ENCODE measurements around the gene LAMP5.

The LAMP5 gene

DNA sequence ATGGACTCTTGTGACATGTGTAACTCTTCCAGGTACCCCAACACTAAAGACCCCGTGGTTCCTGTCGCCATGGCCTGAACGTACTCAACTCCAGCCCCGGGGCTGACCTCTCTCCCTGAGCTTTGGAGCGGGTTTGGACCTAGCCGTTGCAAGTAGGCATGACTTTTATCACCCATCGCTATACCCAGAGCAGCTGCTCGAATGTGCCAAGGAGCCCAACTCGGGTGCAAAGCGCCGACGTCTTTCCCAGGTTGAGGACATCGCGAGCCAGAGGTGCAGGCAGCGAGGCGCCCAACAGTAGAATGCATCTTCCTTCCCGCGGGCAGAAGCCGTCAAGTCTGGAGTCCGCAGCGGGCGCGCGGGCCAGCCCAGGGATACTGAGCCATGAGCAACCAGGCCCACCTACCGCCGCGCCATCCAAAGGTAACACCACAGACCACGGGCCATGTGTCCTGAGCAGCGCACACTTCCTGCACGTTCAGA is 5.7 kb upstream of the LAMP5 start:
- H3K4me3 Mint-ChIP-seq: no peak overlapping the region
- DNase-seq: no peak
- H3K36me3 Mint-ChIP-seq (ENCODE audit: low read depth): no peaks in the 10 kb centered on the region
- no peaks in the 10 kb centered on the region for H3K4me1 Mint-ChIP-seq (ENCODE audit: low read depth)
- no peaks in the 10 kb centered on the region for H3K9me3 Mint-ChIP-seq
- no peak overlapping the region for H3K27ac Mint-ChIP-seq
- peaks cover 62% of the 10 kb centered on the region for H3K27me3 Mint-ChIP-seq

DNA sequence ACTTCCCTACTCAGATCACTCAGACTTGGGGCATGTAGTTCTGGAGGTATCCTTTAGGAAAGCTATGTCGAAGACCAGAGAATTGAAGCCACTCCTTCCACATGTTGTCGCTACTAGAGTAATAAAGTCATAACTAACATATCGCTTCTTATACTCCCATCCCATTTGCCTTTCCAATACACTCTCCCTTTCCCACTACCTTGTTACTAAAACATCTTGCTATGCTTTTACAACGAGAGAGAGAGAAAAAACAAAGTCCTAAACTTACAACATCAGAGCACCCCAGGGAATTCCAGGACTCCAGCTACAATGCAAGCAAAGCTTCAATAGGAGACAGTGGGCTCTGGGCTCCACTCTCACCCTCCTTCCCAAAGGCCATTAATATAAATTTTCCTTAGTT is 5.1 kb upstream of the LAMP5 start:
- Mint-ChIP-seq H3K36me3 (ENCODE audit: low read depth) (no peaks in the 10 kb centered on the region), H3K27me3 (peaks cover 67% of the 10 kb centered on the region), H3K9me3 (no peaks in the 10 kb centered on the region), H3K4me3 (no peak overlapping the region), H3K4me1 (ENCODE audit: low read depth) (no peaks in the 10 kb centered on the region), H3K27ac (no peak overlapping the region)
- no peak for DNase-seq

DNA sequence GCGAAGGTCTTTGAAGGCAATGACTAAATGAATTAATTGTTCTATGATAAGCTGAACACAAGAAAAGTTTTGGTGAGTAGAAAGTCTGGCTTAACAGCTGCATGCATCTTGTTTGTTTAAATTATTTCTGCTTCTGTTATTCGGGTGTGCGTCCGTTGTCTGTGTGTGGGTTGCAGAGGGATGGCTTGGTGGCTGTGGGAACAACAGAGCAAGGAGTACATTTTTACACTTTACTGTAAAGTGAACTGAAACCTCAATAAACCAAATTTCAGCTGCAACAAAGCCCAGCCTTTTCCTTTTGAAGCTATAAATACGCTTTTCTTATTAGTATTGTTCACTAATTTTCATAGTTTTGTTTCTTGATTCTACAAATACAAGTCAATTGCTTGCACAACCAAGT is 3.5 kb upstream of the LAMP5 start:
- Mint-ChIP-seq H3K36me3 (ENCODE audit: low read depth) (no peaks in the 10 kb centered on the region), H3K4me1 (ENCODE audit: low read depth) (no peaks in the 10 kb centered on the region), H3K9me3 (no peaks in the 10 kb centered on the region), H3K4me3 (no peak overlapping the region), H3K27ac (no peak overlapping the region), H3K27me3 (peaks cover 80% of the 10 kb centered on the region)
- DNase-seq: no peak

DNA sequence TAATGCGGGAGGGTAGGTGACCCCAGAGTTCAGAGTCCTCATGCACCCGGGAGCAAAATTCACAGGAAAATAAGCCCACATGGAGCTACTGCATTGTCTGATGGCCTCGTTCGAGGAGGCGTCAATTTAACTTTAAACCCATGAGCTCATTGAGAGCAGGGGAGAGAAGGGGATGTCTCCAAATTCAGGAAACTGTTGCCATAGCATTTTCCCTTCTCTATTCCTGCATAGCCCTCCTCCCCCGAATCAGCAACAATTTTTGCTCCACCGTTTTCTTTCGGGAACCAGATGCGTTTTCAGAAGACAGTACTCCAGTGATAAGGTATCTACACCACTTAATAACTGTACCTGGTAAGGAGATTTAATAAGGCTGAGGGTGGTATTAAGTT is 324 bp upstream of the LAMP5 start:
- no peak overlapping the region for H3K27ac Mint-ChIP-seq
- no peaks in the 10 kb centered on the region for H3K36me3 Mint-ChIP-seq (ENCODE audit: low read depth)
- H3K9me3 Mint-ChIP-seq: no peaks in the 10 kb centered on the region

DNA sequence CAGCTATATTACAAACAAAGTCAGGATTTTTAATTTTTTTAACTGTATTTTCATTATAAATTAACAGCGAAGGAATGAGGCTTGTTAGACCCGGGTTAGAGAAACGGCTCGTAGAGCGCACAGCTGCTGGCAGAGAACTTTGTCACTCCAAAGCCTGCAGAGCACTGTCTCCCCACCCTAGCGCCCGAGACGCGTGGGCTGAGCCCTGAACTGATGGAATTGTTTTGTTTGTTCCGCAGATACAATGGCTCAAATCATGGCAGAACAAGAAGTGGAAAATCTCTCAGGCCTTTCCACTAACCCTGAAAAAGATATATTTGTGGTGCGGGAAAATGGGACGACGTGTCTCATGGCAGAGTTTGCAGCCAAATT is 810 bp downstream of the LAMP5 start:
- no peaks in the 10 kb centered on the region for H3K4me1 Mint-ChIP-seq (ENCODE audit: low read depth)
- no peak for DNase-seq
- H3K4me3 Mint-ChIP-seq: no peak overlapping the region
- H3K36me3 Mint-ChIP-seq (ENCODE audit: low read depth): no peaks in the 10 kb centered on the region
- H3K27me3 Mint-ChIP-seq: peaks cover 70% of the 10 kb centered on the region
- H3K27ac Mint-ChIP-seq: no peak overlapping the region
- no peaks in the 10 kb centered on the region for H3K9me3 Mint-ChIP-seq

More for the DNA sequence above, 324 bp upstream of the LAMP5 start:
- DNase-seq: no peak
- Mint-ChIP-seq H3K4me3 (no peak overlapping the region), H3K4me1 (ENCODE audit: low read depth) (no peaks in the 10 kb centered on the region), H3K27me3 (peaks cover 78% of the 10 kb centered on the region)

DNA sequence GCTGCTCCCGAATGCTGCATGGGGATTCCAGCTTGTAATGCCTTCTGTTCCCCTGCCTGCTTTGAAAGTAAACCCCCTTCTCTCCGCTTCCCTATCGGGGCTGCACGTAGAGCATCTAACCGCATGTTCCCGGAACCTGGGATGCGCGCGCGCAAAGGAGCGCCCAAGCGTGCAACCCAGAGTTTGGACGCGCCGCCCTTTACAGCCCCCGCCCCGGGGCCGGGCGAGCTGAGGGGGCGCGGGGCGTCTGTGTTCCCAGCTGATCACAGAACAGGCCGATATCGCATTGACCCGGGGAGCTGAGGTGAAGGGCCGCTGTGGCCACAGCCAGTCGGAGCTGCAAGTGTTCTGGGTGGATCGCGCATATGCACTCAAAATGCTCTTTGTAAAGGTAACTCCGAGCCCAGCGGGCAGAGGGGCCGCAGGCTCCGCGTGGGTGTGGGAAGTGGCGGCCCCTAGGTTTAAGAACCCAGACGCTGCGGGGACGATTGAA is 1.4 kb downstream of the LAMP5 start:
- H3K4me1 Mint-ChIP-seq (ENCODE audit: low read depth): no peaks in the 10 kb centered on the region
- H3K4me3 Mint-ChIP-seq: no peak overlapping the region
- H3K9me3 Mint-ChIP-seq: no peaks in the 10 kb centered on the region
- H3K27ac Mint-ChIP-seq: no peak overlapping the region
- H3K36me3 Mint-ChIP-seq (ENCODE audit: low read depth): no peaks in the 10 kb centered on the region
- no peak for DNase-seq
- peaks cover 72% of the 10 kb centered on the region for H3K27me3 Mint-ChIP-seq

DNA sequence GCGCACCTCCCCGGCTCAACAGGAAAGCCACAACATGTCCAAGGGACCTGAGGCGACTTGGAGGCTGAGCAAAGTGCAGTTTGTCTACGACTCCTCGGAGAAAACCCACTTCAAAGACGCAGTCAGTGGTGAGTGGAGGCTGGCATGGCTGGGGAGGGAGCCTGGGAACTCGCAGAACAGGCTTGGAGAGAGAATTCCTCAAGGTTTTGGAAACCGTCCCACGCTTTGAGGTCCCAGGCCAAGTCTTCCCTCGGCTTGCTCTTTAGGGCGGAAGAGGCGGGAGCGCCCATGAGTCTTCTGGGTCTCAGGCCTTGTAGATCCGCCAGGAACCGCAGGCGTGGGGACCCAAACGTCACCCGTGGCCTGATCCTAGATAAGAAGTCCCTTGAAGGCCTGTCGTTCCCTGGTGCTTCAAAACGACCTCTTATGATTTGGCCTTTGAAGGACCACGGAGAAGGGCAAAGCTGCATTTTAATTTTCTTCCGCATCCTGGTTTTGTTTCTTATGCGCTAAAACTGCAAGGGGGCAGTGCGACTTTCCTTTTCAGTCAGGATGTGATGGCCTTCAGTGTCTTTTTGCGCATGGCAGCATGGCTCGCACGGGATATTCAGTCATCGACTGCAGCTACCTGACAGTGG is 2.0 kb downstream of the LAMP5 start:
- no peaks in the 10 kb centered on the region for H3K9me3 Mint-ChIP-seq
- no peak for DNase-seq
- no peaks in the 10 kb centered on the region for H3K36me3 Mint-ChIP-seq (ENCODE audit: low read depth)
- no peak overlapping the region for H3K27ac Mint-ChIP-seq
- no peak overlapping the region for H3K4me3 Mint-ChIP-seq
- H3K27me3 Mint-ChIP-seq: peaks cover 73% of the 10 kb centered on the region
- no peaks in the 10 kb centered on the region for H3K4me1 Mint-ChIP-seq (ENCODE audit: low read depth)

DNA sequence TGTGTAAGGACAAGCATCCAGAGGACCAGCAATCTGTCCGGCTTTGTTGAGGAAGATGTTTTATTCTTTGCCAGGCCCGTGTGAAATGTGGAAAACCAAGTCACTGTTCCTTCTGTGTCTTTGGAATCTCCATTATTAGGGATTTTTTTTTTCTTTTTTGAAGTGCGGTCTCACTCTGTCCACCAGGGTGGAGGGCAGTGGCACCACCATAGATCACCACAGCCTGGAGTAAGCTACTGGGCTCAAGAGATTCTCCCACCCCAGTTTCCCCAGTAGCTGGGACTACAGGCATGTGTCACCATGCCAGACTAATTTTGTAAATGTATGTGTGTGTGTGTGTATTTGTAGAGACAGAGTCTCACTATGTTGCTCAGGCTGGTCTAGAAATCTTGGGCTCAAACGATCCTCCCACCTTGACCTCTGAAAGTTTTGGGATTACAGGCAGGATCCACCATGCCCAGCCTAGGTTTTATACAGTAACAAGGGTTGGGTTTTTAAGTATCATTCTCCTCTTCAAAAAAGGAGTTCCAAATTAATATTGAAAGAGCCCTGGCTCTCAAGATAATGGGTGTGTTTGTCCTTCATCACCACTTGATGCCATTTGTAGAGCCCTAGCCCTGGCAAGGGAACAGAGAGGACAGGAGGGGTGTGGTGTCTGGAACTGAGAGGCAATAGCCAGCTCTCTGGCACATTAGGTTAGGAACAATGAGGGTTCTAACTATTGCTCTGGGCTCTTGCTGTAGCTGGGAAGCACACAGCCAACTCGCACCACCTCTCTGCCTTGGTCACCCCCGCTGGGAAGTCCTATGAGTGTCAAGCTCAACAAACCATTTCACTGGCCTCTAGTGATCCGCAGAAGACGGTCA is 3.1 kb downstream of the LAMP5 start:
- H3K27me3 Mint-ChIP-seq: peaks cover 68% of the 10 kb centered on the region
- H3K36me3 Mint-ChIP-seq (ENCODE audit: low read depth): no peaks in the 10 kb centered on the region
- no peaks in the 10 kb centered on the region for H3K4me1 Mint-ChIP-seq (ENCODE audit: low read depth)
- no peak overlapping the region for H3K27ac Mint-ChIP-seq
- no peak overlapping the region for H3K4me3 Mint-ChIP-seq
- no peak for DNase-seq
- H3K9me3 Mint-ChIP-seq: no peaks in the 10 kb centered on the region

DNA sequence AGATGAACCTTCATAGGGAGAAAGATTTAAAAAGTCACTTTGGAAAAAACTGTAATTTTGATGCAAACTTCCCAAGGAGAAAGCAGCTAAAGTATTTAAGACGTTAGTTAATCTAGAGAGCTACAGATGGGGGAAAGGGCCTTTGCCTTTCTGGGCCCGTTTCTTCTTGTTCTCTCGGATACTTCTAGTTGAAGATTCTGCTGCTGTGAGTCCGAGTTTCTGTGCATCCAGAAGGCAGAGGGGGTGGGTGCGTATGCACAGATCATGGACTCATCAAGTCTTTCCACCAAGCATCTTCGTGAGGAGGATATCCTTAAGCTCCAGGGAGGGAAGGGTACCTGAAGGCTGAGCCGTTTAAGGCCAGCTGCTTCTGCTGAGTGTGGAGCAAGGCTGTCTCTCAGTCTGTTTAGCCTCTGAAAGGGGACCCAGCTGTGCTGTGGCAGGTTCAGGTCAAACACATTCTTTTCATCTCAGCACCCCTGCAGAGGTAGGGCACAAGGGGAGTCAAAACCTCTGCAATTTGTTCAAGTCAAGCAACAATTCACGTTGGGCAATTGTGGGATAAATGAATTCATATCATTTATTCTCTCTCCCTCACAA is 4.3 kb downstream of the LAMP5 start:
- DNase-seq: no peak
- no peak overlapping the region for H3K27ac Mint-ChIP-seq
- H3K36me3 Mint-ChIP-seq (ENCODE audit: low read depth): no peaks in the 10 kb centered on the region
- no peak overlapping the region for H3K4me3 Mint-ChIP-seq
- peaks cover 65% of the 10 kb centered on the region for H3K27me3 Mint-ChIP-seq
- no peaks in the 10 kb centered on the region for H3K9me3 Mint-ChIP-seq
- H3K4me1 Mint-ChIP-seq (ENCODE audit: low read depth): no peaks in the 10 kb centered on the region

DNA sequence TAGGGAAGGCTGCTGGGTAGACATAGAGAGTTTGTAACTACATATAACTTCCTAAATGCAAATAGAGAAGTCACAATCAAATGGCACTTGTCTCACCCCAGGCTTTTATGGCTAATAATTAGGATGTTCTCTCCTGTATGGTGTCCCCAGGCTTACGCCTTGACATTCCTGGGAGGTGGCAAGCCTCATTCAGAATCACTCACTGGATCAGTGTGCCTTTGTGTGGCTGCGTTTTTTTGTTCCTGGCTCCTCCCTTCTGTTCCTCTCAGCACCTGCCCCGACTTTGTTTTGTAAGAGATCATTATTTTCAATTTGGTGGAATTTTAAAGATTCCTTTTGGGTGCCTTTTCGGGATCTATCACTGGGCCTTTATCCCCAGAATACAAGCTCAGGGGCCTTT is 5.7 kb downstream of the LAMP5 start:
- H3K4me3 Mint-ChIP-seq: no peak overlapping the region
- no peak for DNase-seq
- no peaks in the 10 kb centered on the region for H3K9me3 Mint-ChIP-seq
- H3K27me3 Mint-ChIP-seq: peaks cover 51% of the 10 kb centered on the region
- no peaks in the 10 kb centered on the region for H3K36me3 Mint-ChIP-seq (ENCODE audit: low read depth)
- no peak overlapping the region for H3K27ac Mint-ChIP-seq
- H3K4me1 Mint-ChIP-seq (ENCODE audit: low read depth): no peaks in the 10 kb centered on the region

DNA sequence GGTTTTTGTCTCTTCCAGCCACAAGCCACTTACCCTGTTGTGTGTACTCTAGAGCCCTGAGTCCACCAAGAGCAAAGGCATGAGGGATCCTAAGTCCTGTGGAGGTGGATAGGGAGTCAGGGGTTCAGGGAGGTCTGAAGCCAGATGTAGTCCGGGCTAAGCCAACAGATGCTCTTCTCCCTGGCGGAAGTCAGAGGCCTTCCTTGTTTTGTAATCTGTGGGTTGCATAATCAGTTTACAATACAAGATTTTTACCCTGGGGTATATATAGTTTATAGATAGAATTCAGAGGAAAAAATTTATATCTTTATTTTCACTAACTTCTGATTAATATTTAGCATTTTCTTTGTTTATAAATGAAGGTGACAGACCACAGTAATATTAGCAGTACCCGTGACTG is 9.2 kb downstream of the LAMP5 start:
- H3K4me3 Mint-ChIP-seq: no peak overlapping the region
- no peaks in the 10 kb centered on the region for H3K36me3 Mint-ChIP-seq (ENCODE audit: low read depth)
- H3K27me3 Mint-ChIP-seq: peaks cover 17% of the 10 kb centered on the region
- DNase-seq: no peak
- H3K27ac Mint-ChIP-seq: no peak overlapping the region
- no peaks in the 10 kb centered on the region for H3K4me1 Mint-ChIP-seq (ENCODE audit: low read depth)
- H3K9me3 Mint-ChIP-seq: no peaks in the 10 kb centered on the region

DNA sequence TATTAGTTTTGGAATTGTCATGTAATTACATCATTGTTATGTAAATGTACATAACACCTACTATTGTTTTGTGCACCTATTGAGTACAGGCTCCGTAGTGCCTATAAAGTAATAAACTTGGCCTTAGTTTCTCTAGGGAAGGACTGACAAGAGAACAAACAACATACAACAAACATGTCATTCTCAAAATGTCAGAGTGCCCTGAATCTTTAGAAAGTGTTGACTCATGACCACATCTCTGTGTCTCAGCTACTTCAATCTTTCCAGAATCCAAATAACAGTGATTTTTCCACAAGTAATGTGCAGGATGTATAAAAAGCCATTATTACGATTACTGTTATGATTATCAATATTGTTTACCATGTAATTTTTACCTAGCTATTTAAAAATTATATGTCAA is 17.2 kb downstream of the LAMP5 start:
- H3K27me3 Mint-ChIP-seq: no peaks in the 10 kb centered on the region
- H3K4me3 Mint-ChIP-seq: no peak overlapping the region
- no peaks in the 10 kb centered on the region for H3K36me3 Mint-ChIP-seq (ENCODE audit: low read depth)
- no peaks in the 10 kb centered on the region for H3K9me3 Mint-ChIP-seq
- no peak overlapping the region for H3K27ac Mint-ChIP-seq
- no peak for DNase-seq
- H3K4me1 Mint-ChIP-seq (ENCODE audit: low read depth): no peaks in the 10 kb centered on the region

DNA sequence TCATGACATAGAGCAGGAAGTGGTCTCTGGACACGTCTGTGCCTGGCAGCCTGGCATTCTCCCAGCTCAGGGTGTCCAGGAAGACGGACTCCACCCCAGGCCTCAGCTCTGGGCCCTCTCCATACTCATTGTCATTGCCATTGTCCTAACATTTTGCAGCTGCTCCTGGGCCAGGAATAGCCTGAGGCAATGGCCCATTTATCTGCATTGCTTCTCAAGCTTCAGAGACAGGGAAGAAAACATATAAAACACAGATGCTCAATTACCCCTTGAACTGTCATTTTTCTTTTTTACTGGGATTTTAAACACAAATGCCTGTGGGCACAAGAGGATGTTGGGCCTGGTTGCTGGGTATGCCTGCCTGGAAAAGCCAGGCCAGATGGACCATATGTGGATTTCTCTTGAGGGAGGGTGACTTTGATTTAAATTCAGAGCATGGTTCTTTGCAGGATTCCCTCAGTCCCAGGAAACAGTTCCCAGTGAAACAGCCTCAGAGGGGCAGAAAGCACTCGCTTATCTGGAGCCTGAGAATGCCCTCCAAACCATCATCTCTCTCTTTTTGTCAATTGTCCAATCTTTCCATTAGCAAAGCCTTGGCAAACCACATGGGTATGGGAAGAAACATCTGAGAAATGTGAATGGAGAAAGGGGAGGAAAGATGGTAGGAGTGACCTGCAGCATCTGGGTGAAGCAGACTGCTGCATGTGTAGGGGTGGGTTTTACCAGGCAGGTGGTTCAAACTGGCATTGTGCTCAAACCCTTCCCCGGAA is 17.9 kb downstream of the LAMP5 start:
- Mint-ChIP-seq H3K4me3 (no peak overlapping the region), H3K4me1 (ENCODE audit: low read depth) (no peaks in the 10 kb centered on the region), H3K27me3 (no peaks in the 10 kb centered on the region), H3K9me3 (no peaks in the 10 kb centered on the region), H3K36me3 (ENCODE audit: low read depth) (no peaks in the 10 kb centered on the region), H3K27ac (no peak overlapping the region)
- DNase-seq: no peak

DNA sequence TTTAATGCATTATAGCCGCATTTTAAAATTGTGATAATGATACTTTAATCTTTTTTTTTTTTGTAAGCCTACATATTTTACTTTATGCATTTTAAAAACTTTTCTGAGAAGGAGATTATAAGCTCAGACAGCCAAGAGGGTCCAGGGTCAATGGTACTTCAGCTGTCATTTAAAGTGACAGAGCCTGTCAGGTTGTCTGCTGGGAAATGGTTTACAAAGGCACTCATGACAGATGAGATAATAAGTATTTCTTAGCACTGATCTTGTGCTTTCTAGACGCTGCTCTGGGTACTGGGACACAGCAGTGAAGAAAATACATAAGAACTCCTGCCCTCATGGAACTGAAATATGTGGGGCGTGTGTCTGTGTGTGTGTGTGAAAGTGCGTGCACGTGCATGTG is 19.6 kb downstream of the LAMP5 start:
- Mint-ChIP-seq H3K36me3 (ENCODE audit: low read depth) (no peaks in the 10 kb centered on the region), H3K27me3 (no peaks in the 10 kb centered on the region)

More for the DNA sequence above, 19.6 kb downstream of the LAMP5 start:
- Mint-ChIP-seq H3K9me3 (peaks cover 3% of the 10 kb centered on the region), H3K27ac (no peak overlapping the region), H3K4me1 (ENCODE audit: low read depth) (no peaks in the 10 kb centered on the region), H3K4me3 (no peak overlapping the region)
- DNase-seq: no peak

Data from activated T-cell treated with anti-CD3 and anti-CD28 coated beads, Interleukin-2, amount 50 U/mL, for 24 hours (primary cell).